ENCODE results near the gene MOB1A.

Gene MOB1A

DNA sequence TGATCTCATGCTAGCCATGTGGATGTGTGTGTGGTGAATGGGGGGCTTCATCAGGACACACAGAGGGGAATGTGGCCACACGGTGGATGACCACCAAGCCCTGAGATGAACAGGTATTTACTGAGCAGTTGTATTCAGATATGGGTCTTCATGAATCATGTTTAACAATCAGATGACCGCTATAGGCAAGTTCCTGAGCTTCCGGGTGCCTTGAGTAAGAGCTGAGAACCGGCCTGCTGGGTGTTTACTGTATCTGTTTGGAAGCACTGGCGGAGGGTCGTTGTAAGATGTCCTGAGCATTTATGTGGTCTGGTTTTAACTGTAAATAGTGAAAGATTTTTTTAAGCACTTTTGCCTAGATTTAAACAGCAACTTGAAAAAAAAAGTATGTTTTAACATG is 74.9 kb downstream of the MOB1A start:
- Histone ChIP-seq H3K36me3 (ENCODE audit: control insufficient read depth, insufficient read depth, low read length) (peaks cover 49% of the 10 kb centered on the region), H3K27me3 (replicated peaks; ENCODE audit: control insufficient read depth, insufficient read depth, low read length) (no peaks in the 10 kb centered on the region), H3K4me3 (replicated peaks; ENCODE audit: low read depth, low read length) (no peak overlapping the region)
- no peak for TF ChIP-seq CTCF (IDR thresholded peaks at IDR 0.05; ENCODE audit: insufficient read depth, low read length, poor library complexity, severe bottlenecking)
- DNase-seq (ENCODE audit: extremely low read depth, insufficient read length) = no peak
